Measurements from ENCODE around the gene WNT5A.

The WNT5A gene

GRCh38 chr3:55486857-55487380 is at the start of gene WNT5A:
WNT5A (minus strand) TSS chr3:55487306; CDS start chr3:55486985, 321 bp downstream.
- no peak for DNase-seq

- DNase-seq, result no peak
Measured at GRCh38 chr3:55534876-55535275, 47.8 kb upstream of the WNT5A start.

GRCh38 chr3:55532806-55533205 is 45.7 kb upstream of the WNT5A start:
- DNase-seq, result no peak

GRCh38 chr3:55531321-55531720 is 44.2 kb upstream of the WNT5A start:
- DNase-seq, result no peak

- no peak for DNase-seq
Measured at GRCh38 chr3:55527361-55527760, 40.3 kb upstream of the WNT5A start.

- no peak for DNase-seq
Measured at GRCh38 chr3:55526332-55527030, 39.4 kb upstream of the WNT5A start.

- no peak for DNase-seq
Measured at GRCh38 chr3:55525436-55525835, 38.3 kb upstream of the WNT5A start.

GRCh38 chr3:55524565-55525244 is 37.6 kb upstream of the WNT5A start:
- no peak for DNase-seq

GRCh38 chr3:55523471-55523870 is 36.4 kb upstream of the WNT5A start:
- DNase-seq, result no peak

- DNase-seq, result no peak
Measured at GRCh38 chr3:55521738-55522421, 34.8 kb upstream of the WNT5A start.

- no peak for DNase-seq
Measured at GRCh38 chr3:55521064-55521737, 34.1 kb upstream of the WNT5A start.

- no peak for DNase-seq
Measured at GRCh38 chr3:55519019-55519418, 31.9 kb upstream of the WNT5A start.

- DNase-seq, result no peak
Measured at GRCh38 chr3:55518451-55518850, 31.3 kb upstream of the WNT5A start.

- DNase-seq, result no peak
Measured at GRCh38 chr3:55516392-55517030, 29.4 kb upstream of the WNT5A start.

- no peak for DNase-seq
Measured at GRCh38 chr3:55515550-55516246, 28.6 kb upstream of the WNT5A start.

GRCh38 chr3:55514962-55515361 is 27.9 kb upstream of the WNT5A start:
- no peak for DNase-seq

- no peak for DNase-seq
Measured at GRCh38 chr3:55512571-55513343, 25.7 kb upstream of the WNT5A start.

GRCh38 chr3:55511895-55512570 is 24.9 kb upstream of the WNT5A start:
- DNase-seq, result no peak

- no peak for DNase-seq
Measured at GRCh38 chr3:55508335-55508734, 21.2 kb upstream of the WNT5A start.

- no peak for DNase-seq
Measured at GRCh38 chr3:55507808-55508207, 20.7 kb upstream of the WNT5A start.

GRCh38 chr3:55505776-55506175 is 18.7 kb upstream of the WNT5A start:
- DNase-seq, result no peak

Data from bone marrow (tissue), 2 donors.